DND-41 (cell line): ENCODE data around the gene DTX1.
A peak's percentile ranks its signal among the peaks of the same experiment; 100 is the strongest.

ENCODE experiments used
- ATAC-seq: fragments of 200-7000 bp; cut with Tn5 transposase; 3 replicates; pipeline ENCODE4 v1.9.1; 2021; ENCODE audit warnings: low read depth; ENCODE audit not compliant: insufficient read depth
- DNase-seq: peaks from one replicate; pipeline ENCODE4 v3.0.0-alpha.2; 2020
- H2AFZ ChIP-seq: 2 replicates; pipeline ENCODE4 v1.6.0; 2012; ENCODE audit warnings: low read depth, low read length
- H3K27ac ChIP-seq: 2 replicates; pipeline ENCODE4 v1.5.1; 2012; ENCODE audit warnings: low read length, inconsistent platforms
- H3K27me3 ChIP-seq: fragments of 200-600 bp; sonication (generic); 2 replicates; pipeline ENCODE4 v1.6.0; 2012; ENCODE audit warnings: low read length, mild to moderate bottlenecking, inconsistent platforms; ENCODE audit not compliant: insufficient read depth, poor library complexity
- H3K36me3 ChIP-seq: 2 replicates; pipeline ENCODE4 v1.5.1; 2012; ENCODE audit warnings: low read length, inconsistent platforms; ENCODE audit not compliant: insufficient read depth
- H3K4me1 ChIP-seq: 2 replicates; pipeline ENCODE4 v1.5.1; 2012; ENCODE audit warnings: mild to moderate bottlenecking, low read length; ENCODE audit not compliant: insufficient read depth
- H3K4me2 ChIP-seq: 2 replicates; pipeline ENCODE4 v1.6.0; 2012; ENCODE audit warnings: mild to moderate bottlenecking, moderate library complexity, low read length, inconsistent platforms; ENCODE audit not compliant: insufficient read depth
- H3K4me3 ChIP-seq, 2 experiments: fragments of 200-600 bp in 1 of 2; shearing (Covaris generic) in 1 of 2; 2 replicates each; pipeline ENCODE4 v1.5.1; 2012 to 2016; ENCODE audit warnings: inconsistent platforms in 2 of 2, low read length in 2 of 2, mild to moderate bottlenecking in 2 of 2, low read depth in 1 of 2, moderate library complexity in 1 of 2
- H3K79me2 ChIP-seq: 2 replicates; pipeline ENCODE4 v1.6.0; 2012; ENCODE audit warnings: low read length, inconsistent platforms; ENCODE audit not compliant: insufficient read depth
- H3K9ac ChIP-seq: 2 replicates; pipeline ENCODE4 v1.6.0; 2012; ENCODE audit warnings: low read depth, mild to moderate bottlenecking, inconsistent platforms, low read length, moderate library complexity
- H3K9me3 ChIP-seq: 2 replicates; pipeline ENCODE4 v1.5.1; 2012; ENCODE audit warnings: low read length, moderate library complexity, mild to moderate bottlenecking, inconsistent platforms; ENCODE audit not compliant: insufficient read depth, severe bottlenecking
- H4K20me1 ChIP-seq: 2 replicates; pipeline ENCODE4 v1.6.0; 2012; ENCODE audit warnings: low read length; ENCODE audit not compliant: insufficient read depth
- CTCF ChIP-seq: IDR thresholded peaks from 2 replicates; pipeline ENCODE4 v1.5.1; 2012; ENCODE audit warnings: borderline replicate concordance, low read length, moderate library complexity, mild to moderate bottlenecking; ENCODE audit not compliant: poor library complexity, severe bottlenecking; ENCODE audit errors: extremely low read depth
- EZH2 ChIP-seq: IDR thresholded peaks from 3 replicates; pipeline ENCODE4 v1.6.1; 2012; ENCODE audit warnings: borderline replicate concordance, low read depth, mild to moderate bottlenecking, moderate library complexity, low read length, inconsistent platforms; ENCODE audit not compliant: severe bottlenecking

The DTX1 gene

GRCh38 chr12:113081873-113082272, 25.3 kb downstream of the DTX1 start:
- TF ChIP-seq CTCF, result no peak
- Histone ChIP-seq H3K4me1 (peaks cover 95% of the 10 kb centered on the region), H2AFZ (no peak overlapping the region), H3K4me2 (no peak overlapping the region), H3K79me2 (peaks cover 83% of the 10 kb centered on the region), H3K27ac (peak overlapping the region; percentile 95), H3K9me3 (no peaks in the 10 kb centered on the region), H4K20me1 (peaks cover 7% of the 10 kb centered on the region; the same call in 1 of the 2 replicates), H3K36me3 (peaks cover 89% of the 10 kb centered on the region), H3K9ac (peak overlapping the region; percentile 12; the same call in 1 of the 2 replicates), H3K4me3 (no peak overlapping the region), H3K27me3 (no peaks in the 10 kb centered on the region)
- DNase-seq (no peak), ATAC-seq (no peak)

- Histone ChIP-seq H2AFZ (no peak overlapping the region), H3K4me2 (no peak overlapping the region), H3K36me3 (peaks cover 89% of the 10 kb centered on the region), H3K9me3 (no peaks in the 10 kb centered on the region), H3K27ac (peak overlapping the region; percentile 95), H4K20me1 (peaks cover 5% of the 10 kb centered on the region; the same call in 1 of the 2 replicates), H3K4me3 (no peak overlapping the region), H3K27me3 (no peaks in the 10 kb centered on the region), H3K9ac (peak overlapping the region; percentile 33; the same call in 1 of the 2 replicates), H3K79me2 (peaks cover 83% of the 10 kb centered on the region), H3K4me1 (peaks cover 95% of the 10 kb centered on the region)
- no peak for DNase-seq
- TF ChIP-seq EZH2 (no peak), CTCF (no peak)
- ATAC-seq, result no peak
Observed at GRCh38 chr12:113082486-113083148, 26.1 kb downstream of the DTX1 start.

- no peak for TF ChIP-seq CTCF
- TF ChIP-seq EZH2, result no peak
- H4K20me1 ChIP-seq, result peaks cover 5% of the 10 kb centered on the region; the same call in 1 of the 2 replicates
- peaks cover 98% of the 10 kb centered on the region for H3K4me1 ChIP-seq
- H3K79me2 ChIP-seq, result peaks cover 84% of the 10 kb centered on the region
- no peaks in the 10 kb centered on the region for H3K9me3 ChIP-seq
- H3K27me3 ChIP-seq, result no peaks in the 10 kb centered on the region
- H3K4me2 ChIP-seq, result no peak overlapping the region
- DNase-seq, result no peak
- no peak for ATAC-seq
- no peak overlapping the region for H2AFZ ChIP-seq
- no peak overlapping the region for H3K4me3 ChIP-seq
- H3K27ac ChIP-seq, result peak overlapping the region; percentile 95
- H3K9ac ChIP-seq, result peak overlapping the region; percentile 33
- H3K36me3 ChIP-seq, result peaks cover 92% of the 10 kb centered on the region
Observed at GRCh38 chr12:113083863-113084435, 27.4 kb downstream of the DTX1 start.
